Vagina (tissue), 2 donors: Measurements from ENCODE around the gene RABGAP1L.

ENCODE experiments used
- CTCF ChIP-seq, 3 experiments: fragments of 450-650 bp in 2 of 3; fragments of 200-600 bp in 1 of 3; sonication (generic) in 1 of 3; IDR thresholded peaks; one replicate each; pipeline ENCODE4 v1.5.1; 2017 to 2019; ENCODE audit warnings: antibody characterized with exemption in 3 of 3, mild to moderate bottlenecking in 2 of 3, moderate library complexity in 2 of 3
- POLR2A ChIP-seq, 2 donors: fragments of 450-650 bp; IDR thresholded peaks; one replicate each; pipeline ENCODE4 v1.6.1; 2017; ENCODE audit warnings: antibody characterized with exemption in 2 of 2, mild to moderate bottlenecking in 2 of 2, moderate library complexity in 2 of 2

DNA sequence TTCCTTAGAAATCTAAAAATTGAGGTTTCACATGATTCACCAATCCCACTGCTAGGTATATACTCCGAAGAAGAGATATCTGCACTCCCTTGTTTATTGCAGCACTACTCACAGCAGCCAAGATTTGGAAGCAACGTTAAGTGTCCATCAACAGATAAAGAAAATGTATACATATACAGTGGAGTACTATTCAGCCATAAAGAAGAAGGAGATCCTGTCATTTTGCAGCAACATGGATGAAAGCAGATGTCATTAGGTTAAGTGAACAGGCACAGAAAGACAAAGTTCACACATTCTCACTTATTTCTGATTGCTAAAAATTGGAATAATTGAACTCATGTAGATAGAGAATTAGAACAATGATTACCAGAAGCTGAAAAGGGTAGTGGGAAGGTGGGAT is 56.4 kb downstream of the RABGAP1L start:
- TF ChIP-seq CTCF (IDR thresholded peaks at IDR 0.05) (no peak), POLR2A (IDR thresholded peaks at IDR 0.05) (no peak)
